GM12891 (cell line): ENCODE measurements around the gene TSEN2.

Experiments
- DNase-seq: peaks from one replicate; pipeline ENCODE4 v3.0.0; 2011; ENCODE audit warnings: low spot score; ENCODE audit not compliant: insufficient read length
- FAIRE-seq: peaks from 2 replicates; lab custom pipeline; 2011; peaks lifted over from hg19 to GRCh38; lab: Jason Lieb, UNC
- PAX5 ChIP-seq: IDR thresholded peaks from 2 replicates; pipeline ENCODE4 v1.6.1; 2011; ENCODE audit warnings: low read length, moderate library complexity, mild to moderate bottlenecking; ENCODE audit not compliant: insufficient read depth, severe bottlenecking
- POLR2A ChIP-seq: IDR thresholded peaks from 2 replicates; pipeline ENCODE4 v1.6.1; 2011; ENCODE audit warnings: low read depth, low read length, control low read depth
- POLR2AphosphoS5 ChIP-seq: IDR thresholded peaks from 2 replicates; pipeline ENCODE4 v1.6.1; 2011; ENCODE audit warnings: low read depth, low read length, control low read depth
- POU2F2 ChIP-seq: IDR thresholded peaks from 2 replicates; pipeline ENCODE4 v1.6.1; 2011; ENCODE audit warnings: low read depth, mild to moderate bottlenecking, control low read depth, low read length, moderate library complexity
- SPI1 ChIP-seq: IDR thresholded peaks from 2 replicates; pipeline ENCODE4 v1.6.1; 2011; ENCODE audit warnings: low read depth, low read length, control low read depth
- TAF1 ChIP-seq: IDR thresholded peaks from 2 replicates; pipeline ENCODE4 v1.6.1; 2011; ENCODE audit warnings: low read depth, low read length, control low read depth

The TSEN2 gene

DNA sequence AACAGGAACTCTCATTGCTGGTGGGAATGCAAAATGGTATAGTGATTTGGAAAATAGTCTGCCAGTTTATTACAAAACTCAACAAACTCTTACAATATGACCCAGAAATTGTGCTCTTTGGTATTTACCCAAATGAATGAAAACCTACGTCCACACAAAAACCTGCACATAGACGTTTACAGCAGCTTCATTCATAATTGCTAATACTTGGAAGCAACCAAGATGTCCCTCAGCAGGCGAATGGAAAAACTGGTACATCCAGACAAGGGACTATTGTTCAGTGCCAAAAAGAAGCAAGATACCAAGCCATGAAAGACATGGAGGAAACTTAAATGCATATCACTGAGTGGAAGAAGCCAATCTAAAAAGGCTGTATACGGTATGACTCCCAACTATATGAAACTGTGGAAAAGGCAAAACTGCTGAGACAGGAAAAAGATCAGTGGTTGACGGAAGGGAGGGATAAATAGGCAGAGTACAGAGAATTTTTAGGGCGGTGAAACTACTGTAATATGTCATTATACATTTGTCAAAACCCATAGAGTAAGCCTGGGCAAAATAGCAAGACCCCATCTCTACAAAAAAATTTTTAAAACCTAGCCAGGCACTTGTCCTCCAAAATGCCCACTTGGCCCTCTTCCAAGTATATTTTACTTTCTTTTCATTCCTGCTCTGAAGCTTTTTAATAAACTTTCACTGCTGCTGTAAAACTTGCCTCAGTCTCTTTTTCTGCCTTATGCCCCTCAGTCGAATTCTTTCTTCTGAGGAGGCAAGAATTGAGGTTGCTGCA lies 65.9 kb downstream of the TSEN2 start:
- DNase-seq: no peak
- no peak for FAIRE-seq
- no peak for TF ChIP-seq PAX5
- no peak for TF ChIP-seq SPI1
- TF ChIP-seq POLR2A: no peak
- no peak for TF ChIP-seq POLR2AphosphoS5
- TF ChIP-seq TAF1: no peak
- TF ChIP-seq POU2F2: no peak

DNA sequence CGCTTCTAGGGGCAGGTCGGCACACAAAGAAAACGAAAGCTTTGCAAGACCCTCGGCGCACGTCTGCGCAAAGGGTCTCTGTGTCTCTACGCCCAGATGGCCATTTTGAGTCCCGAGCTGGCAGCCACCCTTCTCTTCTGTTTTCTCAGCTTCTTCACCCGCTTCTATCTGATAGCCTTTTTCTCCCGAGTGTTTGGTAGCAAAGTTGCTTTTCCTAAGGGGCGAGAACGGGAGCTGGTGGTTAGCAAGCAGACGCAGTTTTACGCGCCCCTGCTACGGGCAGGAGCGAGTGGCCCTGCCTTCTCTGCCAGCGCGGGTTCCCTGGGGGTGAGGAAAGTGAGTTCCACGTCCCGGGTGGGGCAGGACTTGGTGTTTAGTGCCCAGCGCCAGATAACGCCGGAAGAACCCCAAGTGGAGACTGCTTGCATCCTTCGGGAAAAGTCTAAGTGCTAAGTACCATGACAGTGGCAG lies 69.7 kb downstream of the TSEN2 start:
- DNase-seq (no peak), FAIRE-seq (no peak)
- TF ChIP-seq POLR2A (no peak), POLR2AphosphoS5 (no peak), TAF1 (0 out of 2 replicates have a peak, but pooled peaks have one; percentile 27)

DNA sequence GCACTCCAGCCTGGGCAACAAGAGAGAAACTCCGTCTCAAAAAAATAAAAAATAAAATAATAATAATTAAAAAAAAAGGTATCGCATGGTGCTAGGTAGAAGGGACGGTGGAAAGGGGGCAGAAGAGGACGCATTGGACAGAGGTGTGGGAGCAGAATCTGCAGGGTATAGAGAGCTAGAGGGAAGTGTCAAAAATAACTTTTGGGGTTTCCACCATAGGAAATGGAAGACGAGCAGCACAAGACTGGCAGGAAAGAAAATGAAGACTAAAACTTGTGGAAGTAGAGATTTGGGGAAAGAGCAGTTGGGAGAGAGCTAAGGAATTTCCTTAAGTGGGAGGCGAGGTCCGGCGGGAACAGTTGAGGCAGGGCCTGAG lies 72.0 kb downstream of the TSEN2 start:
- FAIRE-seq (no peak), DNase-seq (no peak)
- TF ChIP-seq POLR2A: no peak
- no peak for TF ChIP-seq SPI1
- TF ChIP-seq PAX5: no peak
- TF ChIP-seq TAF1: no peak
- TF ChIP-seq POLR2AphosphoS5: no peak
- TF ChIP-seq POU2F2: no peak

DNA sequence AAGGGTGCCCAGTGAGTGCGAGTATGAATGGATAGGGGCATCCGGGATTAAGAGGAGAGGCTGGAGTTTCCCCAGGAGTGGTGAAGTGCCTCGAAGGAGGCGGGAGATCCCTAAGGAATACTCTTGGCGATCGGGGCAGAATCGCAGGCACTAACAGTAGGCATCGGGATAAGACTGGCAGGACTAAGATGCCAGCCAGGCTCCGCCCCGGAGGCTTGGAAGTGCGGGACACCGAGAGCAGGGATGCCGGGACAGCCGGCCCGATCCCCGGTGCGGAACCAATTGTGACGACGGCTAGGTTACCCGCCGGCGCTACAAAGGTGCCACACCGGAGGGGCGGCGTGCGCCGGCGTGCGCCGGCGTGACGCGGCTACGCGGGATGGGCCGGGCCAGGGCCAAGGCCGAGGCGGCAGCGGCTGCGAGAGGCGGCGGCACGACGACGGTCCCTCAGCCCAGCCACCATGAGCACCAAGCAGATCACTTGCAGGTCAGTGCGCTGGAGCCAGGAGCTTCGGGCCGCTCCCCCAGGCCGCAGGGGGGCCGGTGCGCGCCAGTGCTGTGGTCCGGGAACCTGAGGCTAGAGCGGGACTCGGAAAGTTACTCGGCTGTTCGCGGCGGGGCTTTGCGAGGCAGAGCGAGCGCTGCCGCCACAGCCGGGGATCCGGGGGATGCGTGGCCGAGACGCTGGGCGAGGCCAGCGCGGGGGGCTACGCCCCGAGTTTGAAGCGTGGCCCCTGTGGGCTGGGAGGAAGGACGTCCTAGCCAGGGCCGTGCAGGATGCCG lies 72.6 kb downstream of the TSEN2 start, which contains the start of gene MKRN2:
Gene MKRN2, plus strand, starts transcription at position 398 of the 783 bp plus-strand sequence. Its CDS starts 64 bp downstream, at position 462.
- DNase-seq (peak; percentile 76), FAIRE-seq (peak; percentile 98)
- peak; percentile 71 for TF ChIP-seq TAF1
- no peak for TF ChIP-seq POU2F2
- TF ChIP-seq PAX5: peak; percentile 57
- TF ChIP-seq POLR2A: peak; percentile 92
- TF ChIP-seq POLR2AphosphoS5: peak; percentile 94
- TF ChIP-seq SPI1: no peak

DNA sequence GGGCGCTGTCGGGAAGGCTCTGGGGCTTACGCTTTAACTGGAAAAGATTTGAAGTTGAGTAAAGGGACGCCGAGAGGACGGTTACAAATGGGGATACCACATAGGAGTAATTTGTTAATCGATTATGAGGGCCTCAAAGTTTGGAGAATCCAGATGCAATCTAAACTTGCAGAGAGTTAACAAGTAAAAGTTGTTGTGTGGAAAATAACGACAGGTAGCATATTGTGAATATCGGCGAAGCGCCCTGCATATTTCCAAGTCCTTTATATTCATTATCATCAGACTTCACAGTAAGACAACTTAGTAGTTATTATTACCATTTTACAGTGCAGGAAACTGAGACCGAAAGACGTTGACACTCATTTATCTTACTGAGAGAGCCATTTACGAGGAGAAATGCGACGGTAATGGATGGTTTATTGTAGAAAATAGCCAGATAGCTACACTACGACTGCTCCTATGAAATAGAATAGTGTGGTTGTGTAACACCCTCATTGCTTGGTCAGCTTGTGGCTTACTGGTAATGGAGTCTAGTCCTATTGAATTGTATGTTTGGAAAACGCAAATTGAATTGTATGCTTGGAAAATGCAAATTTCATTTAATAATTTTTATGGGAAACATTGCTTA lies 73.3 kb downstream of the TSEN2 start:
- peak; percentile 40 for FAIRE-seq
- DNase-seq: no peak
- no peak for TF ChIP-seq POLR2AphosphoS5
- no peak for TF ChIP-seq PAX5
- TF ChIP-seq SPI1: no peak
- no peak for TF ChIP-seq POLR2A
- TF ChIP-seq POU2F2: no peak
- no peak for TF ChIP-seq TAF1

DNA sequence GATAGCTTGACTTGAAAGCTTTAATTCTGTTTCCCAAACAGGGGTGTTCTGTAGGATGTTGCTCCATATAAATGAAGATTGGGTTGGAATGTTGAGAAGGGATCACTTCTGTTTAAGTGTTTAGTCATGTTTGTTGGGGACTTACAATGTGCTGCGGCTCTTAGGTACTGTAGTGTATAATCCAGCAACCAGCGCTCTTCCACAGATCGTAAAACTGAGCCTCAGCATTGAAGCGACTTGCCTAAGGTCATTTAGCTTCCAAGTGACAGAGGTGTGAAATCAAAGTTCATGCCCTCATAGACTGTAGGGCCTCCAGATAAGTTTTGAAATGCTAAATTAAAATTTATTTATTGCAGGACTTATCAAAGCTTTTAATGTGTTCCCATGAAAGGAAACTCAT lies 74.4 kb downstream of the TSEN2 start:
- FAIRE-seq (no peak), DNase-seq (no peak)
- TF ChIP-seq SPI1: no peak
- no peak for TF ChIP-seq POU2F2
- no peak for TF ChIP-seq TAF1
- no peak for TF ChIP-seq PAX5
- no peak for TF ChIP-seq POLR2AphosphoS5
- TF ChIP-seq POLR2A: no peak

DNA sequence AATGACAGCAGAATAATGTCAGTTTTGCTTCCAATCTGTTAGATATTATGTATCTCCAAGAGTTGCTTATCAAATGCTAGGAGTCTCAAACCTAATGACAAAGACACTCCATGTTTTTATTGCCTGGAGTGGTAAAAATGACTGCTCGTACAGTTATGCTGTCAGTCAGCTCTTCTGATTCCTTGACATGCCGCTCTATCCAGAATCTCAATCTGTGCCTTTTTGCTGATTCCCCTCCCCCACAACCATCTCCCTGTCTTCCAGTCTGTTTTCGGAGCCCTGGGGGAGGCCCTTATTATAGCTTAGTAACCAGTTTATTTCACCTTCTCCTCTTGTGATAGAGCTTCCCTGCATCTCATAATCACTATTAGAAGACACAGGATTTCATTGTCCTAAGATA lies 75.2 kb downstream of the TSEN2 start:
- no peak for FAIRE-seq
- no peak for TF ChIP-seq POU2F2
- TF ChIP-seq POLR2A: no peak
- TF ChIP-seq TAF1: no peak
- no peak for TF ChIP-seq SPI1
- no peak for TF ChIP-seq POLR2AphosphoS5
- no peak for TF ChIP-seq PAX5
- DNase-seq: no peak

DNA sequence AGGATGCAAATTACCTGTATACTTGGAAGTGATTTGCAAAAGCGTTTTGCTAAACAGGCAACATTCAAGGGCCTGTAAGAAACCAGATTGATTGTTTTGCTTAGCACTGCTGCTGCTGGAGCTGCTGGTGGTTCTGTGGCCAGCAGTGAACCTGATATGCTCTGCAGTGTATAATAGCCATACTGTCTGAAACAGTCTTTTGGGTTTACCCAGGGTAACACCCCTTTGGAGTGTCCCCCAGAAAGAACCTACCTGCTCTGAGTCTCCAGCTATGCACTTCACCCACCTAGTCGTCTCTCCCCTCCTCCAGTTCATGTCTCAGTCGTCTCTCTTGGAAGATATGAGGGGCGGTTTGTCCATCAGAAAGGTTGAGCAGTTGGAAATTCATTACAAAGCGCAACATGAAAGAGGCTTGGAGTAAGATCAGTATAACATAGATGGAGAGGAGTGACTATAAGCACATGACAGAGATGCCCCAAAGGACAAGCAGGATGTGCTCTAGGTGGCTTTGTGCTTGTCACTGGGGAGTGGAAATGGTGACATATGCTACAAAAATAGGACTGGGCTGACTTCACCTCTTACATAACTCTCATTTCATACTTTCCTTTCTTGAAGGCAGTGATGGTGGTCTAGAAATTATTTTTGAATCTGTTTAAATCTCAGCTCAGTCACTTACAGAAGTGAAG lies 76.4 kb downstream of the TSEN2 start:
- DNase-seq (peak; percentile 29), FAIRE-seq (peak; percentile 83)
- peak; percentile 39; the same call in 1 of the 2 replicates for TF ChIP-seq TAF1
- no peak for TF ChIP-seq POU2F2
- TF ChIP-seq POLR2A: peak; percentile 46; the same call in 1 of the 2 replicates
- TF ChIP-seq POLR2AphosphoS5: peak; percentile 45; the same call in 1 of the 2 replicates

DNA sequence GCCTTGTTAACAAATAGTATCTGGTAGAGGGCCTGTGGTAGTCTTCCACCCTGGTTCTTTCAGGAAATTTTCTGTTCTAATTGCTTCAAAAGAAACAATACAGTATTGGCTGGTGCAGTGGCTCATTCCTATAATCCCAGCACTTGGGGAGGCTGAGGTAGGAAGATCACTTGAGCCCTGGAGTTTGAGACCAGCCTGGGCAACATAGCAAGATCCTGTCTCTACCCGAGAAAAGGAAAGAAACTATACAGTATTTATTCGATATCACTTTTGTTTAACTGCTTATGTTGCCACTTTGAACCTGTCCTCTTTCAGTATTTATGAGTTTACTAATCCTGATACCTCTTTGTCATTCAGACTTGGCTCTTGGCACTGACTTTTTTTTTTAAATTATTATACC lies 77.1 kb downstream of the TSEN2 start:
- no peak for DNase-seq
- TF ChIP-seq TAF1 (no peak), POLR2AphosphoS5 (no peak), POLR2A (no peak), PAX5 (no peak), POU2F2 (no peak), SPI1 (no peak)
- no peak for FAIRE-seq
